ENCODE data around the gene DUS1L. TPM values are rescaled to one million over a fixed set of nuclear protein-coding genes. Genes with fewer than 3 reads are reported as not detected.

Gene DUS1L
- total RNA-seq, 4 donors from 2014 or later: 65.8 to 113 (median 89.8) TPM

GRCh38 chr17:82080789-82081464, 15.3 kb upstream of the DUS1L start:
- TF ChIP-seq CTCF (IDR thresholded peaks at IDR 0.05) (no peak), POLR2A (IDR thresholded peaks at IDR 0.05) (no peak)

GRCh38 chr17:82080048-82080788, 14.6 kb upstream of the DUS1L start:
- TF ChIP-seq CTCF (IDR thresholded peaks at IDR 0.05) (no peak), POLR2A (IDR thresholded peaks at IDR 0.05) (no peak)
- H3K4me3 ChIP-seq (ENCODE audit: low read depth, poor library complexity, severe bottlenecking): no peak overlapping the region
- 89 to 90% methylated on average over 31 to 32 of the region's 36 CpGs for whole genome bisulfite sequencing, 2 donors
- intact Hi-C loops (cut with DNase I; ENCODE audit: low total_unique reads): no loop called here
- no peak for DNase-seq (ENCODE audit: low spot score in 2 of 2)

More at GRCh38 chr17:82080789-82081464, 15.3 kb upstream of the DUS1L start:
- DNase-seq (ENCODE audit: low spot score in 2 of 2): no peak
- intact Hi-C loops (cut with DNase I; ENCODE audit: low total_unique reads): no loop called here
- WGBS, 2 donors: 92 to 95% methylated on average over 31 to 38 of the region's 44 CpGs
- no peak overlapping the region for H3K4me3 ChIP-seq (ENCODE audit: low read depth, poor library complexity, severe bottlenecking)

GRCh38 chr17:82079001-82079677, 13.5 kb upstream of the DUS1L start:
- DNase-seq (ENCODE audit: low spot score in 2 of 2): no peak
- 93 to 94% methylated on average over 43 to 44 of the region's 47 CpGs for WGBS, 2 donors
- H3K4me3 ChIP-seq (ENCODE audit: low read depth, poor library complexity, severe bottlenecking): no peak overlapping the region
- intact Hi-C loops (cut with DNase I; ENCODE audit: low total_unique reads): no loop called here
- TF ChIP-seq CTCF (IDR thresholded peaks at IDR 0.05) (no peak), POLR2A (IDR thresholded peaks at IDR 0.05) (no peak)

DNA sequence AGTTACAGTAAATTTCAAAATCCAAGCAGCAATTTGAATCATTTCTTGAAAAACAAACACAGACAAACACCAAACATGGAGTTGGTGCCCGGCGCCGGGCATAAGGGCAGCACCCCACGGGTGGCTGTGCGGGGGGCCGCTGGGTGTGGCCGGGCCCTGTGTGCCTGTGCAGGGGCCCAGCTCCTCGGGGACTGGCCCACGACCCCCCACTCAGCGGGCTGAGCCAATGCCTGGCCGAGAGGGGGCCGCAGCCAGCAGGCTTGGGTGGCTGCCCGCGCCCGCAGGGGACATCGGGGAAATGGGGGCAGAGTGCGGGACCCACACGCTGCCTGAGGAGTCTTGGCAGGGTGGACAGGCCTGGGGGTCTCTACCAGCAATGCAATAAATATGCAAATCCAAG, 12.8 kb upstream of the DUS1L start:
- intact Hi-C loops (cut with DNase I; ENCODE audit: low total_unique reads): no loop called here
- no peak for TF ChIP-seq POLR2A (IDR thresholded peaks at IDR 0.05)
- TF ChIP-seq CTCF (IDR thresholded peaks at IDR 0.05): no peak
- H3K4me3 ChIP-seq (ENCODE audit: low read depth, poor library complexity, severe bottlenecking): no peak overlapping the region
- WGBS, 2 donors: 92 to 93% methylated on average over 18 of the region's 18 CpGs
- DNase-seq (ENCODE audit: low spot score in 2 of 2): no peak

DNA sequence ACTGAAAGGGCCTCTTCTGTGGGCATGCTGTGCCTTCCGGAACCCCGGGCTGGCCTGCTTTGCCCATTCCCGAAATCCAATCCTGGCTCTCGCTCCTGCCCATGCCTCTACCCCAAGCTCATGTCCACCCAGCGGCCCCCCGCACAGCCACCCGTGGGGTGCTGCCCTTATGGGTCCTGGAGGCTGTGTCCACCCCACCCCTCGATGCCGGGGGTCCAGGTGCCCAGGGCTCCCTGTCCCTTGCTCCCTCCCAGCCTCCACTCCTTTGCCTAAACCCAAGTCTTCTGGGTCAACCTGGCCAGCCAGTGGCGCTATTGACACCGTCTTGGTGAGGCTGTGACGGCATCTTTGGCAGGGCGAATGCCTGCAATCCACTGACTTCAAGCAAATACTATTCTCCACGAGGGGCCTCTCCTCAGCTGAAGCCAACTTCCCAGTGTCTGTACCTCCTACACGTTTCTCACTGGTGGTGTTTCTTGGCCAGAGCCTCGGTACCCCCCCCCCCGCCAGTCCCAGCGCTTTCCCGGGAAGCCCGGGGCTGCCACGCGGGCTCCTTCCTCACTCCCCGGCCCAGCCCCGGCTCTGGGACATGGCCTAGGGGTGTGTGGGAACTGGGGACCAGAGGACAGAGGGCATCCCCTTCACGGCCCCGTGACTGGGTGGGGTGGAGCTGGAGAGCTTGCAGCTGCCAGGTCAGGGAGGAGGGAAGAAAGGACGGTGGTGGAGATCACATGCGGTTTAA, 12.2 kb upstream of the DUS1L start:
- intact Hi-C loops (cut with DNase I; ENCODE audit: low total_unique reads): no loop called here
- 57 to 63% methylated on average over 27 to 28 of the region's 28 CpGs for WGBS, 2 donors
- no peak overlapping the region for H3K4me3 ChIP-seq (ENCODE audit: low read depth, poor library complexity, severe bottlenecking)
- no peak for TF ChIP-seq POLR2A (IDR thresholded peaks at IDR 0.05)
- TF ChIP-seq CTCF (IDR thresholded peaks at IDR 0.05): no peak
- no peak for DNase-seq (ENCODE audit: low spot score in 2 of 2)
